Keratinocyte (primary cell): Measurements from ENCODE around the gene ATP8A2.

ENCODE experiments used
- EZH2 ChIP-seq: IDR thresholded peaks from one replicate; pipeline ENCODE4 v1.6.1; 2012; ENCODE audit warnings: inconsistent platforms, mild to moderate bottlenecking, low read length, moderate library complexity
- TF ChIP-seq, protein P1 (sequence below), 3 experiments: IDR thresholded peaks in 1 of 3; conservative IDR thresholded peaks in 1 of 3; optimal IDR thresholded peaks in 1 of 3; 2 replicates in 2 of 3; 3 replicates in 1 of 3; pipeline versions ENCODE3 to v1.5.1; 2011; ENCODE audit warnings: low read length in 3 of 3, mild to moderate bottlenecking in 3 of 3, moderate library complexity in 2 of 3, control low read depth in 1 of 3, inconsistent platforms in 1 of 3; ENCODE audit not compliant: insufficient read depth in 2 of 3; ENCODE audit errors: extremely low read depth in 1 of 3

DNA sequence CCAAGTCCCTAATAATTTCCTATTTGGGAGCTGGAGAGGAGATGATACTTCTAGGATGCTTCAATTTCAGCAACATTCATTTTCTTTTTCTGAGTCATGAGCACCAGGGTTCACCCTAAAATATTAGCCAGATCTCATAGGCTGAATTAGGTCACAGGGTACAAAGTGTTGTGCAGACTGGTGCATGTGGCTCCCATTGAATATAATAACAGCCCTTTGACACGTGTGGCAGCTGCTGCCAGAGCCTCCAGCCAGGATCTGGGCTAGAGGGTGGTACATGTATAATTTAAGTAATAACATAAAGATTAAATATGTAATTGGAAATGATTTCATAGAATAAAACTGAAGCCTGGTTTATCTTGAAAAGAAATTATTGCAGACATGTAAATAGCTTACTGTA lies 244.9 kb downstream of the ATP8A2 start:
- TF ChIP-seq, protein P1, sequence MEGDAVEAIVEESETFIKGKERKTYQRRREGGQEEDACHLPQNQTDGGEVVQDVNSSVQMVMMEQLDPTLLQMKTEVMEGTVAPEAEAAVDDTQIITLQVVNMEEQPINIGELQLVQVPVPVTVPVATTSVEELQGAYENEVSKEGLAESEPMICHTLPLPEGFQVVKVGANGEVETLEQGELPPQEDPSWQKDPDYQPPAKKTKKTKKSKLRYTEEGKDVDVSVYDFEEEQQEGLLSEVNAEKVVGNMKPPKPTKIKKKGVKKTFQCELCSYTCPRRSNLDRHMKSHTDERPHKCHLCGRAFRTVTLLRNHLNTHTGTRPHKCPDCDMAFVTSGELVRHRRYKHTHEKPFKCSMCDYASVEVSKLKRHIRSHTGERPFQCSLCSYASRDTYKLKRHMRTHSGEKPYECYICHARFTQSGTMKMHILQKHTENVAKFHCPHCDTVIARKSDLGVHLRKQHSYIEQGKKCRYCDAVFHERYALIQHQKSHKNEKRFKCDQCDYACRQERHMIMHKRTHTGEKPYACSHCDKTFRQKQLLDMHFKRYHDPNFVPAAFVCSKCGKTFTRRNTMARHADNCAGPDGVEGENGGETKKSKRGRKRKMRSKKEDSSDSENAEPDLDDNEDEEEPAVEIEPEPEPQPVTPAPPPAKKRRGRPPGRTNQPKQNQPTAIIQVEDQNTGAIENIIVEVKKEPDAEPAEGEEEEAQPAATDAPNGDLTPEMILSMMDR (optimal IDR thresholded peaks at IDR 0.05 in 1 of 3, IDR thresholded peaks at IDR 0.05 in 1 of 3, conservative IDR thresholded peaks at IDR 0.05 in 1 of 3; ENCODE audit: extremely low read depth in 1 of 3, insufficient read depth in 2 of 3, low read length in 3 of 3), result no peak
- TF ChIP-seq EZH2, result no peak
